Measurements from ENCODE around the gene ABCC10. TPM values are rescaled to one million over a fixed set of nuclear protein-coding genes. Genes with fewer than 3 reads are reported as not detected.
A peak's percentile ranks its signal among the peaks of the same experiment; 100 is the strongest.

ABCC10 gene
- total RNA-seq, 6 experiments from 2014 or later = 5.8 to 10.7 (median 7.5) TPM

GRCh38 chr6:43434001-43434840 lies 6.9 kb downstream of the ABCC10 start:
- intact Hi-C loops (cut with DNase I) = no loop called here
- TF ChIP-seq, protein P1, sequence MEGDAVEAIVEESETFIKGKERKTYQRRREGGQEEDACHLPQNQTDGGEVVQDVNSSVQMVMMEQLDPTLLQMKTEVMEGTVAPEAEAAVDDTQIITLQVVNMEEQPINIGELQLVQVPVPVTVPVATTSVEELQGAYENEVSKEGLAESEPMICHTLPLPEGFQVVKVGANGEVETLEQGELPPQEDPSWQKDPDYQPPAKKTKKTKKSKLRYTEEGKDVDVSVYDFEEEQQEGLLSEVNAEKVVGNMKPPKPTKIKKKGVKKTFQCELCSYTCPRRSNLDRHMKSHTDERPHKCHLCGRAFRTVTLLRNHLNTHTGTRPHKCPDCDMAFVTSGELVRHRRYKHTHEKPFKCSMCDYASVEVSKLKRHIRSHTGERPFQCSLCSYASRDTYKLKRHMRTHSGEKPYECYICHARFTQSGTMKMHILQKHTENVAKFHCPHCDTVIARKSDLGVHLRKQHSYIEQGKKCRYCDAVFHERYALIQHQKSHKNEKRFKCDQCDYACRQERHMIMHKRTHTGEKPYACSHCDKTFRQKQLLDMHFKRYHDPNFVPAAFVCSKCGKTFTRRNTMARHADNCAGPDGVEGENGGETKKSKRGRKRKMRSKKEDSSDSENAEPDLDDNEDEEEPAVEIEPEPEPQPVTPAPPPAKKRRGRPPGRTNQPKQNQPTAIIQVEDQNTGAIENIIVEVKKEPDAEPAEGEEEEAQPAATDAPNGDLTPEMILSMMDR (IDR thresholded peaks at IDR 0.05) = no peak
- TF ChIP-seq POLR2A (IDR thresholded peaks at IDR 0.05) = no peak
- Histone ChIP-seq H3K27ac (no peak overlapping the region), H3K9me3 (no peaks in the 10 kb centered on the region), H3K36me3 (no peaks in the 10 kb centered on the region), H3K4me1 (peaks cover 0 to 18% (median 0%) of the 10 kb centered on the region in 4 donors), H3K27me3 (no peaks in the 10 kb centered on the region), H3K4me3 (no peak overlapping the region)
- DNase-seq (no peak), ATAC-seq (no peak)
- WGBS (ENCODE audit: insufficient coverage, low coverage, low lambda C conversion rate, missing lambda C conversion rate) = 66% methylated on average over 4 of the region's 15 CpGs

DNA sequence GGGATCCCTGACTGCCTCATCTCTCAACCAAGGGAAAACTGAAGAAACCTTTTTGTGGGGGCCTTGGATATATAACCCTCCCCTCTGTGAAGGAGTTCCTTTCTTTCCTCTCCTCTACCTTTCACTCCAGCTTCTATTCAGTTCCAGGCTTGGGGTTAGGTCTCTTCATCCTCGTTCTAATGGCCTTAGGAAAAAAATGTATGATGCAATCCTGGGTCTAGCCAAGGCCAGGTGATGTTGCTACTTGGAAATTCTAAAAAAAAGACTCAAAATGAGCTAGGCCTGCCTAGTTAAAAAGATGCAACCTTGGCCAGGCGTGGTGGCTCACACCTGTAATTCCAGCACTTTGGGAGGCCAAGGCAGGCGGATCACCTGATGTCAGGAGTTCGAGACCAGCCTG lies 7.6 kb downstream of the ABCC10 start:
- TF ChIP-seq POLR2A (IDR thresholded peaks at IDR 0.05) = no peak
- TF ChIP-seq, protein P1 (IDR thresholded peaks at IDR 0.05) = no peak
- Histone ChIP-seq H3K27ac (no peak overlapping the region), H3K4me1 (peaks cover 0 to 18% (median 0%) of the 10 kb centered on the region in 4 donors), H3K27me3 (no peaks in the 10 kb centered on the region), H3K4me3 (no peak overlapping the region), H3K9me3 (no peaks in the 10 kb centered on the region), H3K36me3 (peaks cover 0 to 1% (median 0%) of the 10 kb centered on the region in 4 donors)
- 96% methylated on average over 4 of the region's 4 CpGs for WGBS (ENCODE audit: insufficient coverage, low coverage, low lambda C conversion rate, missing lambda C conversion rate)
- intact Hi-C loops (cut with DNase I) = no loop called here
- ATAC-seq = no peak
- DNase-seq = no peak

DNA sequence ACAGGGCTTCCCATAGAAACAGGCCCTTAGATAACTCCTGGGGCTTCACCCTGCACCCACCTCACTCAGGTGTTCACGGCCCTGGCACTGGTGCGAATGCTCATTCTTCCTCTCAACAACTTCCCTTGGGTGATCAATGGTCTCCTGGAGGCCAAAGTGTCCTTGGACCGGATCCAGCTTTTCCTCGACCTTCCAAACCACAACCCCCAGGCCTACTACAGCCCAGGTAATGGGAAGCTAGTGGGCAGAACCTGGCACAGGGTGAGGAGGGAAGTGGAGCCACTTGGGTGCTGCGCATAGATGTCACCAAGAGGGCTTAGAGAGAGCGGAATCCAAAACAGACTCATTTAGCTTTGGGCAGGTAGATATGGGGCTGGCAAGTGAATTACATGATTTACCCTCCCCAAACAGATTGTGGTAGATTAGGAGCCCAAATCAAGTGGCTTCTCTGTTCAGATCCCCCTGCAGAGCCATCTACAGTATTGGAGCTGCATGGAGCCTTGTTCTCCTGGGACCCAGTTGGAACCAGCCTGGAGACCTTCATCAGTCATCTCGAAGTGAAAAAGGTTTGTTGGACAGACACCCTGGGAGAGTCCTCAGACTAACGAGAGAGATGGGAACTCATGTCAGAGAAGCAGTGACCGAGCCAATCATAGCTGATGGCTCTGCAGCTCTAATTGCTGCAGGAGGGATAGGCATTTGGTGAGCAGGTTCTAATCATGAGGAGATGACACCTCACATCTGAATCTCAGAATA lies 8.5 kb downstream of the ABCC10 start:
- DNase-seq (no peak), ATAC-seq (peak in 1 of 4 donors; percentile 31)
- Histone ChIP-seq H3K27me3 (no peaks in the 10 kb centered on the region), H3K36me3 (peaks cover 0 to 6% (median 0%) of the 10 kb centered on the region in 4 donors), H3K9me3 (no peaks in the 10 kb centered on the region), H3K4me3 (no peak overlapping the region), H3K4me1 (peaks cover 0 to 18% (median 0%) of the 10 kb centered on the region in 4 donors), H3K27ac (no peak overlapping the region)
- intact Hi-C loops (cut with DNase I) = no loop called here
- TF ChIP-seq POLR2A (IDR thresholded peaks at IDR 0.05) = no peak
- TF ChIP-seq, protein P1 (IDR thresholded peaks at IDR 0.05) = no peak
- WGBS (ENCODE audit: insufficient coverage, low coverage, low lambda C conversion rate, missing lambda C conversion rate) = 58% methylated on average over 5 of the region's 9 CpGs

DNA sequence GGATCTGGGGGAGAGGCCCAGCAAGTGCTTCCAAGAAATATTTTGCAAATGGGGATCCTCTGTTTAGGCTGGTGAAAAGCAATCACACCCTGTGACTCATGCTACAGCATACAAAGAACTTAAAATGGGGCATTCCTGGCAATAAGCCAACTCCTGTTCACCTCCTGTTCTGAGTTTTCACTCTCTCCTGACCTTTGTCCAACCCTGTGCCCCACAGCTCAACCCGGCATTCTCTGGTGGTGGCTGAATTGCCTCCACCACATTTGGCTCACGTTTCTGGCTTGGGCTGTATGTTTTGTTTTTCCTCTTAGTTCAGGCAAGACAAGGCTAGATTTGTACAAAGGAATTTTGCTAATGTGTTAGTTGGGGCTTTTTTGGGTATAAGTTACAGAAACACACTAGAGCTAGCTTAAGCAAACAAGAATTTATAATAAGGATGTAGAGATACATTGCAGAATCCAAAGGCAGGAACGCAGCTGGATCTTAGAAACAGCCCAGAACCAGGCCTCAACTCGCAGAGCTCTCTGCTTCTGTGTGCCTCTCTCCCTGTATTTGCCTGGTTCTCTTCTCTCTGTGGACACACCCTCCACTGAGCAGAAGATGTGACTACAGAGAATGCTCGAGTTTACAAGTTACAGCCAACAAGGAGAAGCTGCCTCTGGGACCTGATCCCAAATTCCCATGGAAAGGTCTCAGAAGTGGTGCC lies 9.4 kb downstream of the ABCC10 start:
- TF ChIP-seq, protein P1 (IDR thresholded peaks at IDR 0.05) = no peak
- TF ChIP-seq POLR2A (IDR thresholded peaks at IDR 0.05) = no peak
- intact Hi-C loops (cut with DNase I) = no loop called here
- H3K36me3 ChIP-seq = peaks cover 0 to 12% (median 1%) of the 10 kb centered on the region in 4 donors
- peaks cover 0 to 18% (median 0%) of the 10 kb centered on the region in 4 donors for H3K4me1 ChIP-seq
- no peaks in the 10 kb centered on the region for H3K9me3 ChIP-seq
- DNase-seq (peak in 2 of 3 donors; percentile 59 to 72), ATAC-seq (peak; percentile 38 to 90 (median 76))
- H3K27ac ChIP-seq = no peak overlapping the region
- 61% methylated on average over 4 of the region's 5 CpGs for WGBS (ENCODE audit: insufficient coverage, low coverage, low lambda C conversion rate, missing lambda C conversion rate)
- H3K4me3 ChIP-seq = no peak overlapping the region
- H3K27me3 ChIP-seq = no peaks in the 10 kb centered on the region
